HG03521 (cell line): ENCODE measurements around the gene NFIA.

Experiments used
- ATAC-seq: cut with Tn5 transposase; IDR thresholded peaks from one replicate; pipeline ENCODE4 v1.9.1; 2021; ENCODE audit warnings: mild to moderate bottlenecking, moderate library complexity; ENCODE audit not compliant: unreplicated experiment

NFIA gene

DNA sequence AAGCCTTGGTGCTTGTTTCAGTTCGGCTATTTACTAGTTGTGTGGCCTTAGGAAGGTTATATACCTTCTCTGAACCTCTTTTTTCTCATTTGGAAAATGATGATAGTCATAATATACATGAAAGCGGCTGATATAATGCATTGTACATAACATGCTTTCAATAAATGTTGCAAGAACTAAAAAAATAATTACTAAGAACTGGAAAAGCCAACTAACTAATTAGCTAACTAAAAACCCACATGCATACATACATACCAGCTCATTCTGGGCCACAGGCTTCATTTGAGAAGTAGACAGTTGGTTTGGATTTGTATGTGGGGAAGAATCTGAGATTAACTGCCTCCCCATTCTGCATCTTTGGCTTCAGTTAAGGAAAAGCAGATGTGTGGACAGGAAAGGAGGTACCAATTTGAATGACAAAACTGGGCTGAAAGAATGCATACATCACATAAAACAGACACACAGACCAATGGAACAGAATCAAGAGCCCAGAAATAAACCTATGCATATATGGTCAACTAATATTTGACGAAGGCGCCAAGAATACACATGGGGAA, 424.7 kb downstream of the NFIA start:
- no peak for ATAC-seq
